NOMO-1 treated with DMSO at 0.1 percent for 48 hours (cell line): ENCODE data around the gene MEAF6.
"Not testable (repeated sequence)": the region's sequence is repeated elsewhere in the genome, so short reads cannot be mapped to it uniquely, and the experiment has no call there.

Source experiments
- DNase-seq: peaks from one replicate; lab custom pipeline; 2025; ENCODE audit not compliant: unreplicated experiment; lab: John Stamatoyannopoulos, UW

MEAF6 gene

GRCh38 chr1:37514350-37515184 is at the start of gene MEAF6:
TSS of gene MEAF6 (minus strand) at chr1:37514766. CDS start at chr1:37514746, 20 bp downstream.
- DNase-seq, result peak; percentile 87

- DNase-seq, result no peak
These were observed 48.4 kb upstream of the MEAF6 start for GRCh38 chr1:37562984-37563383.

- no peak for DNase-seq
These were observed 46.9 kb upstream of the MEAF6 start for GRCh38 chr1:37561133-37562132.

GRCh38 chr1:37560401-37561132 is 46.0 kb upstream of the MEAF6 start:
- DNase-seq, result no peak

- not testable (repeated sequence) for DNase-seq
These were observed 45.4 kb upstream of the MEAF6 start for GRCh38 chr1:37559957-37560379.

- no peak for DNase-seq
These were observed 44.5 kb upstream of the MEAF6 start for GRCh38 chr1:37559080-37559479.

- DNase-seq, result no peak
These were observed 43.8 kb upstream of the MEAF6 start for GRCh38 chr1:37558411-37558810.

- no peak for DNase-seq
These were observed 42.8 kb upstream of the MEAF6 start for GRCh38 chr1:37557402-37557801.

GRCh38 chr1:37556712-37557196 is 42.2 kb upstream of the MEAF6 start, which contains the start of gene DNALI1:
TSS of gene DNALI1 (plus strand) at chr1:37556940. CDS start at chr1:37556995, 55 bp downstream.
- no peak for DNase-seq

- DNase-seq, result peak; percentile 84
These were observed 39.6 kb upstream of the MEAF6 start, which contains the start of gene SNIP1 for GRCh38 chr1:37553927-37554808. TSS of gene SNIP1 (minus strand) at chr1:37554293. CDS start at chr1:37554229, 64 bp downstream.

- no peak for DNase-seq
These were observed 39.0 kb upstream of the MEAF6 start for GRCh38 chr1:37553598-37553926.

- no peak for DNase-seq
These were observed 34.8 kb upstream of the MEAF6 start for GRCh38 chr1:37549341-37549740.

GRCh38 chr1:37545019-37545418 is 30.5 kb upstream of the MEAF6 start:
- no peak for DNase-seq

GRCh38 chr1:37544530-37544929 is 30.0 kb upstream of the MEAF6 start:
- no peak for DNase-seq

- DNase-seq, result no peak
These were observed 25.6 kb upstream of the MEAF6 start for GRCh38 chr1:37540036-37540785.

- not testable (repeated sequence) for DNase-seq
These were observed 24.6 kb upstream of the MEAF6 start for GRCh38 chr1:37539154-37539553.

GRCh38 chr1:37537378-37537777 is 22.8 kb upstream of the MEAF6 start:
- no peak for DNase-seq

GRCh38 chr1:37533317-37534093 is 18.9 kb upstream of the MEAF6 start:
- DNase-seq, result no peak
